ENCODE data around the gene TRMT6.

DNA sequence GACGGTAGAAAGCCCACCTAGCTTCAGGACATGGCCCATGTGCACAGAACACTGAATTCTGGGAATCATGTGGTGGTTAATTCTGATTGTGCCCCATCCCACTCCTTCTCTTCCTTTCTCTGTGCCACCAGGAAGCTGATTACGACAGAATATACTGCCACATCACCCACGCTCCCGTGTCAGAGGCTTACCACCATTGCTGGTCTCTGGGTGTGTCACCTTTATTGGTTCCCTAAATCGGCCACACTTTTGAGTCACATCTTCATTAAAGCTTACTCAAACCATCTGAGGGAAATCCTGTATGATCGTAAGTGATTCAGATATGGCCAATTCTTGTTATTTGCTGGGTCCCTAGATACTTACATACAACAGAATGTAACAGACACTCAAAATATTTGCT is 3.1 kb downstream of the TRMT6 start:
- TF ChIP-seq GATA2 (IDR thresholded peaks at IDR 0.05; ENCODE audit: low read depth, low read length) (no peak), GATA3 (IDR thresholded peaks at IDR 0.05; ENCODE audit: low read depth, low read length) (no peak)
